Activated CD8-positive, alpha-beta memory T cell treated with anti-CD3 and anti-CD28 coated beads, Interleukin-2, amount 50 U/mL, for 1 hour (primary cell): ENCODE results near the gene LRRTM1.

Source experiments
- DNase-seq: peaks from one replicate; pipeline ENCODE4 v3.0.0-alpha.2; 2020; ENCODE audit errors: extremely low read depth

Gene LRRTM1, protein sequence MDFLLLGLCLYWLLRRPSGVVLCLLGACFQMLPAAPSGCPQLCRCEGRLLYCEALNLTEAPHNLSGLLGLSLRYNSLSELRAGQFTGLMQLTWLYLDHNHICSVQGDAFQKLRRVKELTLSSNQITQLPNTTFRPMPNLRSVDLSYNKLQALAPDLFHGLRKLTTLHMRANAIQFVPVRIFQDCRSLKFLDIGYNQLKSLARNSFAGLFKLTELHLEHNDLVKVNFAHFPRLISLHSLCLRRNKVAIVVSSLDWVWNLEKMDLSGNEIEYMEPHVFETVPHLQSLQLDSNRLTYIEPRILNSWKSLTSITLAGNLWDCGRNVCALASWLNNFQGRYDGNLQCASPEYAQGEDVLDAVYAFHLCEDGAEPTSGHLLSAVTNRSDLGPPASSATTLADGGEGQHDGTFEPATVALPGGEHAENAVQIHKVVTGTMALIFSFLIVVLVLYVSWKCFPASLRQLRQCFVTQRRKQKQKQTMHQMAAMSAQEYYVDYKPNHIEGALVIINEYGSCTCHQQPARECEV

DNA sequence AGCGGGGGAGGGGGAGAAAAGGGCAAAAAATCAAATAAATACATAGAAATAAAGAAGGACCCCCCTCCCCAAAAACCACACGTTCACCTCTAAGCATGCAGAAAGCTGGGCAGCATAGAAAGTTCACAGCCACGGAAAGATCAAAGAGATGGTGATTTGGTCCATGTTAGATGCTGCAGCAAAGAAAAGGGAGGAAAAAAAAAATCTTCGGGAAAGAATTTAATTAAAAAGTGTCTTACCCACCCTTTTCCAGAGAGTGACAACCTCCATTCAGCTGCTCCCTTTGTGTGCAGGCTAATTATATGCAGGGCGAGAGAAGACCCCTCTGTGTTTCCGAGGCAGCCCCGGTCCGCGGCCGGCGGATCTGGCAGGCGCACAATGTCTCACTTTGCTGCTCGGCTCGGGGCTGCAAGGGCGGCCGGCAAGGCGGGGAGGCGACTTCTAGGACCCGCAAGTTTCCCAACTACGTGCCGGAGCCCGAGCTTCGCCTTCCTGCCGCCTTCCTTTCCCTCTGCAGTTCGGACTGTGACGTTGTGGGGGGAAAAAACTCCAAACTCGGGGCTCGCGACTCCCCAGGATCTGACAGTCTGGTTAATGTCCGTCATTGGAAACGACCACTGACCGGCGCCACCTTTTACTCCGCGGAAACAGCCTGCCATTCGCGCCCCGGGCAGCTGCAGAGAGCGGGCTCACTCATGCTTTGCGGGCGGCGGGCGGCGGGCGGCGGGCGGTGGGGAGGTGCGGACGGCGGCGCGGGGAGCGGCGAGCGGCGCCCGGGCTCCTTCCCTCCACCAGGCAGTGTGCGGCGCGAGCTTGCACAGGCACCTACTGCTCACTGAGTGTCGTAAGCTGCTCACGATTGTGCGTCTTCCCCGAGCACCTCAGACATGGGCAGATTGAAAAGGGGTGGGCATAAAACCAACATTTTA lies at the start of gene LRRTM1:
TSS of gene LRRTM1 (minus strand) at position 844 of the 929 bp plus-strand sequence. CDS start 933 bp downstream, outside the sequence.
- no peak for DNase-seq

DNA sequence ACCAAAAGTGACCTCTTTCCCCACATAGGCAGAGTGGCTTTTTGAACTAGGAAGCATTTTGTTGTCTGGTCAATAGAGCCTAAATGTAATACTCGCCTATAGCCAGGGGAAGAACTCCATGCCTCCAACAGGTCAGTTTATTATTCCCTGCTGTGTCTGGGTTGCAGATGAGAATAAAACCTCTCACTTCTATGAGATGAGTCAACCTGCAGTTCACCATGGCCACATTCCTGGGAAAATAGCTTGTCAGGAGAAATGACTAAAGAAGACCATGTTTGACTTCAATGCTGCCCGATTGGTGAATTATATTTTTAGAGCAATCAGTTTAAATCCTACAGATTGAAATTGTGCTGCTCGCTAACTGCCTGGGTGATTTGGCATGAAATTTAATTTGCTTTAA lies 46.7 kb upstream of the LRRTM1 start:
- no peak for DNase-seq

DNA sequence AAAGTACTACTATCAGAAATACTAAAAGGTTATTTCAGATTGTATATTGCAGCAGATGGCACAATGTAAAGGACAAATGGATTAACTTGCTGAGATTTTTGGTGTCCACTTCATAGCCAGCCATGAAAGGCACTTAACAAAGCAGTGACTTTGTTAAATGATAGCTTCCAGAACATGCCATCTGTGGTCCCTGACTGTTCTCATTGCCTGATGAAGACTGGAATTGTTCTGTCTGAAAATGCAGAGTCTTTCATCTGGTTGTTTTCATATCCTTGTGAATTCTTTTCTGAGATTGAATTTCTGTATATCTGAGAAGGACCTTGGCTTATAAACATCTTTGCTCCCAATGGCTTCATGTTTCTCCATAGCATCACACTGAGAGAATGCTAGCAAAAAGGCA lies 44.4 kb upstream of the LRRTM1 start:
- DNase-seq: no peak

DNA sequence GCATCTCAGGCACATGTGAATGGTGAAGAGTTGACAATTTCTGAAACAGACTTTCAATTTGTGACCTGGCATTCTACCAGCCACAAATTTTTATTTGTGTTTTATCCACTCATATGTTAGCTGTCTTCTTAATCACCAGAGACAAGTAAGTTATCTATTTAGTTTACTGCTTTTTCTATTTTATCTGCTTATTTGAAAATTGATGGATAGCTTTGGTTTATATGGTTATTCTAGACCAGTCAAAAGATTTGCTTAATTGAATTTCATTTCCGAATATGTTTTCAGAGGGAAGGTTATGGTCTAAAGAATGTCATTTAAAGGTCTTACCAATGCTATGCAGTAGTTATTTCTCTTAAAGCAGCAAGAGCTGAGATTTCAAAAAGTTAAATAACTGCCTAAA lies 43.5 kb upstream of the LRRTM1 start:
- no peak for DNase-seq

DNA sequence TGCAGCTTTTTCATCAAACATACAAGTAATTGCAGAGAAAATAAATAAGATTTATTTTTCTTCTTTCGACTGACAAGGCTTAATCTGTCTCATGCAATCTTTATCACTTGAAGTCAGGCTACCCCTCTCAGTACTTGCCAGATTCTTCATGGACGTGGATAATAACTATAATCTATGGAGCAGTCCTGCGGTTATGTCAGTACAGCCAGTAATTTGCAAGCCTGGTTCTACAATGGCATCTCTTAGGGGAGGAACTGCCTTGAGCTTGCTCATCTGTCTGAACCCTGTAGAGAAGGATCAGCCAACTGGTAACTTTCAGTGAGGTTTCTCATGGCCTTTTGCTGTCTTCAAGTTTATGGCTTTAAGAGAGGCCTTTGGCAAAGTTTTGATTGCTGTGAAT lies 35.5 kb upstream of the LRRTM1 start:
- DNase-seq: no peak

DNA sequence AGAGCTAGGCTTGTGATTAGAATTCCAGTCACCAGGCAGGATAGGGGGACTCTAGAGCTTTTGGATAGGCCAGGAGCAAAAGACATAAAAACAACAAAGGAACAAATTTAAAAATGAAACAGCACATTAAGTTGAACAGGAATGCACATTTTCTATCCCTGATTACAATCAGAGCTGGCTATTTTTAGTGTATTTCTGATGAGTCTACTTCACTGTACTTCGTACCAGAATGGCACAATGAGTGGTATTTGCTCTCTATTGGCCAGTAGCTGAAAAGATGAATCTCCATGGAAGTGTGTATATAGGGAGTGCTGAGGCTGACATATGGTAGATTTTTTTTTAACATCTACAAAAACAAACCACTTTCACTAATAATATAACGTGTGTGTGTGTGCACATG lies 34.2 kb upstream of the LRRTM1 start:
- DNase-seq: no peak

DNA sequence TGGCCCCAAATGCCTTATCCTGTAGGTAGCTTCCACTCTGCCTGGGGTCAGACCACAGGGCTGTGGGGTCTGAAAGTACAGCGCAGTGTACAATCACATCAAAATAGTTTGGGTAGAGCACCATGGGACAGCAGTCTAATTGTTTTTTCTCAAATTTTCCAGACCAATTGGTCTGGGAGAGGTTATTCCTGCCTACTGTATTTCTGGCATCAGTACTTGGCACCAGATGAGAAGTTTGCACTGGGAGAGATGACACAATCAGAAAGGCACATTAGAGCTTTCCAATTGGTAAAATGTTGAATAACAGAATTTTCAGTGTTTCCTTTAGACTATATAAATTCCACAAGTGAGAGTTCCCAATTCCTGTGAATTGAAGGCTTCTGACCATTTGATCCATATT lies 30.9 kb upstream of the LRRTM1 start:
- no peak for DNase-seq

DNA sequence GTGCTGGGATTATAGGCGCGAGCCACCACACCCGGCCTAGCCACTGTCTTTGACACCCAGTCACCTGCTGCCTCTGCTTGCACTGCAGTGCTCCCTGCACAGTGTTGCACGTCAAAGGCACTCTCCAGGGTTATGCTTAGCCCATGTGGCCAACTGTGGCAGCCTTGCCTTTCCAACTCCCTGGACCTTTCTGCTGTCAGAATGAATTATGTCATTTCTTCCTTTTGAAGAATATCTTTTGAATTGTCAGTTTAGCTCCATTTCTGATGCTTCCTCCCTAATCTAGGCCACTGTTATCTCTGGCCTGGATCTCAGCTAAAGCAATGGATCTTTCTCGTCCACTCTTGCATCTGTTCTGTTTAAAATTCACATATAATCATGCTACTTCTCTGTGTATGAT lies 29.3 kb upstream of the LRRTM1 start:
- DNase-seq: no peak

DNA sequence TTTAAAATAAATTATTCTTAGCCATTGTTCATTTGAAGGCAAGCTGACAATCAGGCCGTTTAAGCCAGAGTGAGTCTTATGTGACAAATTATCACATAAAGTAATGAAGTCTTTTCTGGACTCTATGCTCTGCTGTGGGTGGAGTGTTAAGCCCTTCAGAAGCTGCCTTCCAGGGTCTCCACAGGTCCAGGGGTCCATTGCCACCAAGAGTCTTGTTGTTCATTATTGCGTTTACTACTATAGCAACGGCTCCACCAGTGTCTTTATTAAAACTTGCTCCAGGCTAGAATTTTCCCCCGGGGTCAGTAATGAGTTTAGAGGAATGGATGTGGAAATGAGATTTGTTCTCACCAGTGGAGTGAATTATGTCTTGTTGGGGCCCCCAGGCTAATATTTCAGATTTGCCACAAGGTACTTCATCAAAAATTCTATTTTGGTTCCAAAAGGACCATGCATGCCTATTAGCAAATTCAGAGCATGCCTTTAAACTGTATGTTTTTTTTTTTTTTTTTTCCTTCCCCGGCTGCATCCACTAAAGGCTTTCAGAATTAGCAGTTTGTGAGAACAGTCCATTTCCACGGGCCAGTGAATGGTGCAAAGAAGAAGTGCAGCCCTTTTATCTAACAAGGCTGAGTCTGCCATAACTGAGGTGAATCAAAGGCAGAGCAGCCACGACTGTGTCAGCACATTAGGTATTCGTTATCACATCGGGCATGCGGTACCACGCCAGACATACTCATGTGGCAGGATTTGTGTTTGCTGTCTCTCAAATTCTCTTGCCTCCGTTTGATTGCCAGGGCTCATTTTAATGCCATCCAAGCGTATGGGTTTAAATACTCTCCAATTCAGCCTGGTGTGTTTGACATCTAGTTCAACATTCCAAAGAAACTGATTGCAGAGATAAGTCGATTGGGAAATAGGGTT lies 26.2 kb upstream of the LRRTM1 start:
- no peak for DNase-seq

DNA sequence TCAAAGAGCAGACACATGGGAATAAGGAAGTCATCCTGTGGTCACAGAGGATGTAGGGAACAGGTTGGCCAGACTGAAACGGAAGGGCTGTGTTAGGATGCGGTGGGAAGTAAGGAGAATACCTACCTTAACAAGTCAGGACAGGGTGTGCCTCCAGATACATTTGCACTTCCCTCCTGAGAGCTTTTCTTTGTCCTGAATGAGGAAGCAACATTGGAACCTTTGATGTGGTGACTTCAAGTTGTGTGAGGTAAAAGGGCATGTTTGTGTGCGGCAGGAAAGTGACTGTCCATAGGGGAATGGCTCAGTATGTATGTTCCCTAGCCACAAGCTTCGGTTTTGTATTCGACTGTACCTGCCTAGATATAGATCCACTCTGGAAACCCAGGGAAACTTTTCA lies 24.9 kb upstream of the LRRTM1 start:
- no peak for DNase-seq

DNA sequence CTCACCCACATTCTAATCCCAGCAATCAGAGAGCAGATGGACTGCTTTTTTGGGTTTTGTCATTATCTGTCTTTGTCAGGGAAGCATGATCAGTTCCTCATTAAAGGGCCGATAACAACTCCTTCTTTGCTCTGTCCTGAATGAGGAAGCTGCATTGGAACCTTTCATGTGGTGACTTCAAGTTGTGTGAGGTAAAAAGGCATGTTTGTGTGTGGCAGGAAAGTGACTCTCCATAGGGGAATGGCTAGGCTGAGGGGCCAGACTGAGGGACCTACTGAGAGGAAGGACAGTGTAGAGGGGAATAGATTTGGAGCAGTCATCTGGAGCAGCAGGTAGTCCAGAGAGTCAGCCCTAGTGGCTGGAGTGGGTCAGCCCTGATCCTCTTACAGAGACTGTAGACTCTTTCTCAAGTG lies 23.6 kb upstream of the LRRTM1 start:
- DNase-seq: no peak

DNA sequence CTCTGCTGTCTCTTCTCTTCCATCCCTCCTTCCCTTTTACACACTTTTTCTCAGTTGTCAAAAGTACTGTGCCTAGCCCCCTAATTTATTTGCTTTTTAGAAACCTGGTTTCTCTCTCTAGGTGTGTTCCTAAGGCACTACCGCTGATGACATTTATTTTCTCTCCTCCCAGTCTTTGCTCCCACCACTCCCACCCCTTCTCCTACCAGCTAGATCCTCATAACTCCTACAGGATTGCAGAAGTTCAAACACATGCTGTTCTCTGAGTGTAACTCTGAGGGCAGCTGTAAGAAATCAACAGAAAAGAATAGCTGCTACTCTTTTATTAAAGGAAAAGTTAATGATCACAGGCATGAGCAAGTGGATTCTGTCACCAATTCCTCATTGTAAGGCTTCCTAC lies 22.3 kb upstream of the LRRTM1 start:
- no peak for DNase-seq

DNA sequence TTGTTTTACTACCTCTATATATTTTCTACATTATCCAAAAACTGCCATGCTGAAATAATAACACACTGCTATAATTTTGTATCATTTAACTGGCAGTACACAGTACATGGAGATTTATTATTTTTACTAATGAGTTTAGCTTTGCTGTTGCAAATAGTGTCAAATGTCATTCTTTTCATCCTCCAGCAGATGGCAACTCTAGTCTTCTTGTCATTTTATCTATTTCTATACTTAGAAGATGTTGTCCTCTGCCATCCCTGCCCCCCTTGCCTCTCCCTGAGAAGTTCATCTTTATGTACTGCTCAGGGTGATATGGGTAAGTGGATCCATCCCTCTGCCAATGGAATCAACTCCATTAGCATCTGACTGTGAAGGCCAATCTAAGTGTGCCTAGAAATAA lies 21.7 kb upstream of the LRRTM1 start:
- DNase-seq: no peak

DNA sequence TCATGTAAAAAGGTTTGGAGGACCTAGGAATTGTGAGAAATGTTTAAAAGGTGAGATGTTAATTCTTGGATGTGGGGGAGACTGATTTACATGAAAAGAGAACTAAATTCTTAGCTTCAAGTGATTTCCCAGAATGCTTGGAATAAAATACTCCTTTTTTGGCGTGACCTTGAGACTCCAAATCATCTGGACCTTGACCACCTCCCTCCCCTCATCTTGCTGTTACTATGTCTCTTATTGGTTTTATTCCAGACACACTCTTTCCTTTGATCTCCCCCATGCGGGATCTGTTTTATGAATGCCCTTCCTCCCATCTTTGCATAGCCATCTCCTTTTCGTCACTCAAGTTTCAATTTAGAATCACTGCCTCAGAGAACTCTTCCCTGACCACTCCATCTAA lies 20.0 kb upstream of the LRRTM1 start:
- no peak for DNase-seq

DNA sequence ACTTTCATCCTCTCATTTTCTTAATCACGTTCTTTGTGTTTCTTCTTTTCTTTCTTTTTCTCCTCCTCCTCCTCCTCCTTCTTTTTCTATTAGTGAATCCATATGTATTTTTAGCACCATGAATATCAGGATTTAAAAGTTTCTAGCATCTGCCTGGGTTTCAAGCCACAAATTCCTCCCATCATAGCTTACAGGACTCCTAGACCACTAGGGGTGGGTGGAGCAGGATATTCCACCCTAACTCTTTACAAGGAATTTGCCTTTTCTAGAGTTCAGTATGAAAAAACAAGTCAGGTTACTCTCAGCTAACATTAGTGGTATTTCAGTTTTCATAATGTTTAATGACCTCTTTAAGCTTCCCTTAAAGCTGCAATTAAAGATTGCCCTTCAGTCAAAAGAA lies 19.1 kb upstream of the LRRTM1 start:
- DNase-seq: no peak

DNA sequence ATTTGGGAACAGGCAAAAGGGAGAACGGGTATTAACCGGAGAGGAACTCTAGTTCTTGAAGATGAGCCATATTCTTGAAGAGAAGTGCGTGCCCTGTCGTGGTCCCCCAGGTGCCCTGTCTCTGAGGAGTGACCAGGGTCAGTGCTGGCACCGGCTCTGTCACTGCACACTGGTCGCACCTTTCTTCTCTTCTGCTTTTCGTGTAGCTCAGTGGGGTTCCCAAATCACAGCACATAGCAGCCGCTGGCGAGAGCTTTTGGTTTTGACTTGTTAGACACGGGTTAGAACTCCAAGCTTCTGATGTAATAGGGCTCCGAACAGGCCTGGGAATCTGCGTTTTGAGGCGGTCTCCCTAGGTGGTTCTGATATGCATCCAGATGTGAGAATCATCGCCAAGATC lies 18.4 kb upstream of the LRRTM1 start:
- no peak for DNase-seq

DNA sequence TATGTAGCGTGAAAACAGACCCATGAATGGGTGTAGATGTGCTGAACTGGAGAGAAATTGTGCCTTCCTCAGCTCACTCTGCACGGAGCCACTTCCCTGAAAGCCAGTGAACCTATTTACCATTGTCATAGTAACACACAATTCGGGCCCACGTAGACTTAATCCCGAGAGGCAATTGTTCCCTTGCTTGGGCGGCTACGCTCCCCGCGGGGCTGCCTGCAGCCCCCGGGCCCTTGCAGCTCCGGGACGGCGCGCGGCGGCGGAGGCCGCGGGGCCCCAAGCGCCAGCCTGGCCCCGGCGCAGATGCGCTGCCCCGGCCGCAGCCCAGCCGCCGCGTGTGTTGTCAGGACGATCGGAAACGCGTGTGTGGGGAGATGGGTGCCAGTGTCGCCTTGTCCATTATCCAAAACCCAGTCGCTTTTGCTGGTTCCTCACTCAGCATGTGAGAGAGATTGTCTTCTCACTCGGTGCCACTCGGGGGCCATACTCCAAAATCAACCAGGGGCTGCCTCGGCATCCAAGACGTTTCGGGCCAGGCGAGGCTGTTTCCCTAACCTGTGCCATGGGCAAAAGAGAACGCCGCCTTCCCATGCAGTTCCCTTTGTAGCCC lies 17.9 kb upstream of the LRRTM1 start:
- no peak for DNase-seq

DNA sequence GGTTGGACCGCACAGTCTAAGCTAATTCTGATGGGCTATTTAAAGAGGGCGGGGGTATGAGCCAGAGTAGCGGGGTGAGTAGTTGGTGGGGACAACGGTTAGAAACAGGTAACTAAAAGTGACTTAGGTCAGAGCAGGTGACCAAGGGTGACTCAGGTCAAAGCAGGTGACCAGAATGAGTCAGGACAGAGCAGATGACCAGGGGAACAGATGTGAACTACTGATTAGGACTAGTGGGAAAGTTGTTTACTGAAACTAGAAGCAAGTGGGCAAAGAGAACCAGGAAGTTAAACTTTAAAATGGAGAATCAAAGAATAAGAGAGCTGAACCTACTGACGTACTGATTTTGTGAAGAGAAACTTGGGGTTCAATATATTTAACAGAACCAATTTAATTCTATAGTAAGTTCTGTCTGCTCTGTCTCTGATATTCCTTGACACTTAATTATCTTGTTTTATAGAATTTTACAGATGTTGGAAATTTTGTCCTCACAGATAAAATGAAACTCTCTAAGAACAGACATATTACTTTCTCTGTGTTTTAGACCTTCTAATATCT lies 7.8 kb upstream of the LRRTM1 start:
- DNase-seq: no peak

DNA sequence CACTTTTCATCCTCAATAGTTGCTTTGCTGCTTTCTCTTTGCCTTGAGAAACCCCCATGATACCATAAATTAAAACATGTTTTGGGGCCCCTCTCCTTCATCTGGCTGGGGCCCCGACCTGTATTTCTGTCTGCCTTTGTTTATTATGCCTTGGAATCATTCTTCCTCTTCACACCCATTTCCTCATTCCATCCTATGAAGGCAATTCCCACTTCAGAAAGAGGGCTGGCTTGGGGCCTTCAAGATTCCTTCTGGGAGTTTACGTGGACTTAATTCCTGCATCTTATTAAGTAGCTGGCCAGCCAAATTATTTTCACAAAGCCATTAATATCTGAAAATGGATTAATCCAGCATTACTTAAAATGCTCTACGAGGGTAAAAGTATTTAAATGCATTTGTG lies 6.8 kb upstream of the LRRTM1 start:
- DNase-seq: no peak

DNA sequence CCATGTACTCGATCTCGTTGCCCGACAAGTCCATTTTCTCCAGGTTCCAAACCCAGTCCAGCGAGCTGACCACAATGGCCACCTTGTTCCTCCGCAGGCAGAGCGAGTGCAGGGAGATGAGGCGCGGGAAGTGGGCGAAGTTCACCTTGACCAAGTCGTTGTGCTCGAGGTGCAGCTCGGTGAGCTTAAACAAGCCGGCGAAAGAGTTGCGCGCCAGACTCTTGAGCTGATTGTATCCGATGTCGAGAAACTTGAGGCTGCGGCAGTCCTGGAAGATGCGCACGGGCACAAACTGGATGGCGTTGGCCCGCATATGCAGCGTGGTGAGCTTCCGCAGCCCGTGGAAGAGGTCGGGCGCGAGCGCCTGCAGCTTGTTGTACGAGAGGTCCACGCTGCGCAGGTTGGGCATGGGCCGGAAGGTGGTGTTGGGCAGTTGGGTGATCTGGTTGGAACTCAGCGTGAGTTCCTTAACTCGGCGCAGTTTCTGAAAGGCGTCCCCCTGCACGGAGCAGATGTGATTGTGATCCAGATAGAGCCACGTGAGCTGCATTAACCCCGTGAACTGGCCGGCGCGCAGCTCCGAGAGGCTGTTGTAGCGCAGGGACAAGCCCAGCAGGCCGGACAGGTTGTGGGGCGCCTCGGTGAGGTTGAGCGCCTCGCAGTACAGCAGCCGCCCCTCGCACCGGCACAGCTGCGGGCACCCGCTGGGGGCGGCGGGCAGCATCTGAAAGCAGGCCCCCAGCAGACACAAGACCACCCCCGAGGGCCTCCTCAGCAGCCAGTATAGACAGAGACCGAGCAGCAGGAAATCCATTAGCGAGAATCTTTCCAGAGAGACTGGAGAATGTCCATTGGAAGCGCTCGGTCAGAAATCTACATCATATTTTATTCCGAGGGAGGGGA lies 1.3 kb downstream of the LRRTM1 start:
- DNase-seq: no peak
